Astrocyte of the cerebellum (primary cell): ENCODE data around the gene TMEM109.
"Not testable (repeated sequence)": the region's sequence is repeated elsewhere in the genome, so short reads cannot be mapped to it uniquely, and the experiment has no call there.

ENCODE experiments used
- DNase-seq: peaks from one replicate; pipeline ENCODE4 v3.0.0-alpha.2; 2011; ENCODE audit warnings: low read depth
- H3K4me3 ChIP-seq: 2 replicates; pipeline ENCODE4 v1.5.1; 2011; ENCODE audit warnings: mild to moderate bottlenecking, low read depth, low read length, moderate library complexity
- in situ Hi-C: cut with HindIII; loops from 2 replicates; pipeline ENCODE4 v1.10.0; 2017; ENCODE audit warnings: low sequenced_read_pairs
- TF ChIP-seq, protein P1 (sequence below): IDR thresholded peaks from 2 replicates; pipeline ENCODE4 v1.5.1; 2012; ENCODE audit warnings: low read length, low read depth, moderate library complexity, mild to moderate bottlenecking; ENCODE audit errors: missing control alignments

Gene TMEM109

GRCh38 chr11:60905047-60905446 is 8.9 kb upstream of the TMEM109 start:
- TF ChIP-seq, protein P1, sequence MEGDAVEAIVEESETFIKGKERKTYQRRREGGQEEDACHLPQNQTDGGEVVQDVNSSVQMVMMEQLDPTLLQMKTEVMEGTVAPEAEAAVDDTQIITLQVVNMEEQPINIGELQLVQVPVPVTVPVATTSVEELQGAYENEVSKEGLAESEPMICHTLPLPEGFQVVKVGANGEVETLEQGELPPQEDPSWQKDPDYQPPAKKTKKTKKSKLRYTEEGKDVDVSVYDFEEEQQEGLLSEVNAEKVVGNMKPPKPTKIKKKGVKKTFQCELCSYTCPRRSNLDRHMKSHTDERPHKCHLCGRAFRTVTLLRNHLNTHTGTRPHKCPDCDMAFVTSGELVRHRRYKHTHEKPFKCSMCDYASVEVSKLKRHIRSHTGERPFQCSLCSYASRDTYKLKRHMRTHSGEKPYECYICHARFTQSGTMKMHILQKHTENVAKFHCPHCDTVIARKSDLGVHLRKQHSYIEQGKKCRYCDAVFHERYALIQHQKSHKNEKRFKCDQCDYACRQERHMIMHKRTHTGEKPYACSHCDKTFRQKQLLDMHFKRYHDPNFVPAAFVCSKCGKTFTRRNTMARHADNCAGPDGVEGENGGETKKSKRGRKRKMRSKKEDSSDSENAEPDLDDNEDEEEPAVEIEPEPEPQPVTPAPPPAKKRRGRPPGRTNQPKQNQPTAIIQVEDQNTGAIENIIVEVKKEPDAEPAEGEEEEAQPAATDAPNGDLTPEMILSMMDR: no peak
- in situ Hi-C loops: no loop called here
- peak overlapping the region; percentile 77 for H3K4me3 ChIP-seq
- no peak for DNase-seq

DNA sequence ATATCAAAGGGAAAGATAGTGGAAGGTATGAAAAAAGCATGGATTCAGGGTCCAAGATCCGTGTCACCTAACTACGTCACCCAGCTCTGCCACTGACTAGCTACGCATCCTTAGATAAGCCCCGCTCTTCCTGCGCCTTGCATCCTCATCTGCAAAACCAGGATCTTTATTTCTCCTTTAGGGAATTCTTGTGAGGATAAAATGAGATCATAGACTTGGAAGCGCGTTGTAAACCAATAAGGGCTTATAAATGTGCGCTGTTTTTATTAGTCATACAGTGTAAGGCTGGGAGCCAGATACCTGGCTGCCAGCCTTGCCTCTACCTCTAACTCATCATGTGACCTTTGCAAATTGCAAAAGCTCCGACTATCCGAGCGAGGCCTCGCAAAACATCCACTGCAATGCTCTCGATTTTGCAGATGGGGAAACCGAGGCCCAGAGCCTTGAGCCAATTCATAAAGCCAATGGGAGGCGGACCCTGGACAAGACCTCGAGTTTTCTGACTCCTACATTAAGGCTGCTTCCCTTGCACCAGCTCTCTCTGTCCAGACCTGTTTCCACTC is 8.3 kb upstream of the TMEM109 start:
- TF ChIP-seq, protein P1: no peak
- in situ Hi-C loops: no loop called here
- H3K4me3 ChIP-seq: peak overlapping the region; percentile 77
- DNase-seq: no peak

DNA sequence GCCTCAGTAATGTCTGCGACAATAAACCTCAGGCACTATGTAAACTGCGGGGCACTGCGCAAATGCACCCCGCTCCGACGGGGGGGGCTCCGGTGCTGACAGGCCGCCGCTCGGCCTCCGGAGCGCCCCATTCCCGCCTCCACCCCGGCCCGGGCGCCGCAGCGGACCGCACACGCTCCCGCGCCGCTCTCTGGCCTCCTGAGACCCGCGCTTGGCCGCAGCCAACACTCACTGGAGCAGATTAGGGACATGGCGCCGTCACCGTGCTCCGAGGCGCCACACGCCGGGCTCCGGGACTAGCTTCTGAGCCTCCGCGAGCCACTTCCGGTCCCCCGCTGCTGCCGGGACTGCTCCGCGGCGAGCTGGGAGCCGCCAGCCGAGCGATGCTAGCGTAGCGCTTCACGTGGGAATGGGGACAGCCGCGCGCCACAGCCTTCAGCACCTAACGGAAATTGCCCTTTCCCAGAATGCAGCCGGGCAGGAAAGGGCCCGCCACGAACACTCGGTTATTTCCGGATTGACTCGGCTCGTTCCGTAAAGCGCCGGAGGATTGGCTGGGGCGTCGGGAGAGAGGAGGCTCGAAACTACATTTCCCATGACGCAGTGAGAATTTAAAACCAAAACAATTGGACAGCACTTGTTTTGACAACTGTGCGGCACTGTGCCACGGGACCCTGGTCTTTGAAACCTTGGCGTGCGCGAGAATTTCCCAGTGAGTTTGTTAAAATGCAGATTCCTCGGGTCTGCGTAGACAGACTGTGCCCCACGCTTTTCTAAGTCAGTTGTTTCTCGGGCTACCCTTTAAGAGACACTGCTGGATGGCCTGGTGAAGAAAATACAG is 7.6 kb upstream of the TMEM109 start, which contains the start of gene PRPF19:
Gene PRPF19, minus strand, starts transcription at position 454 of the 841 bp plus-strand sequence. Its CDS starts 203 bp downstream, at position 251.
- peak; percentile 88 for DNase-seq
- TF ChIP-seq, protein P1: no peak
- H3K4me3 ChIP-seq: peak within 1 kb of the TSS; percentile 77
- in situ Hi-C loops: no loop called here

- in situ Hi-C loops: no loop called here
- DNase-seq: no peak
- TF ChIP-seq, protein P1: no peak
- no peak overlapping the region for H3K4me3 ChIP-seq
Measured at GRCh38 chr11:60908803-60909202, 5.2 kb upstream of the TMEM109 start.

GRCh38 chr11:60909680-60910280 is 4.2 kb upstream of the TMEM109 start:
- DNase-seq, in situ Hi-C loops, H3K4me3 ChIP-seq: not testable (repeated sequence)

DNA sequence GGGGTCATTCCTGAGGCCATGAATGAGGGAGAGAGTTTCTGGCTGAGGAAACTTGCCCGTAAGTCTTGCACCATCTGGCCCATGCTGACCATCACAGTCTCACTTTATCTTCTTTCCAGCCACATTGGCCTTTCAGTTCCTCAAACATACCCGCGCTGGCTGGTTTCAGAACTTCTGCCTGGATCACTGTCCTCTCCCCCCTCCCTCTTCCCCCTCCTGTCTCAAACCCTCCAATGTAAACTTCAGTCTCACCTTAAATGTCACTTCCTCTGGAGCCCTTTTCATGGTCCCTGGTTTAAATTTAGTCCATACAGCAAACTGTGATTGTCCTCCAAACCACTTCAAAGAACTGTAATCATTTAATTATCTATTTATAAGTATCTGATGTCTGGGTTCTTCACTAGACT is 3.7 kb upstream of the TMEM109 start:
- in situ Hi-C loops: no loop called here
- TF ChIP-seq, protein P1: no peak
- DNase-seq: no peak
- no peak overlapping the region for H3K4me3 ChIP-seq

DNA sequence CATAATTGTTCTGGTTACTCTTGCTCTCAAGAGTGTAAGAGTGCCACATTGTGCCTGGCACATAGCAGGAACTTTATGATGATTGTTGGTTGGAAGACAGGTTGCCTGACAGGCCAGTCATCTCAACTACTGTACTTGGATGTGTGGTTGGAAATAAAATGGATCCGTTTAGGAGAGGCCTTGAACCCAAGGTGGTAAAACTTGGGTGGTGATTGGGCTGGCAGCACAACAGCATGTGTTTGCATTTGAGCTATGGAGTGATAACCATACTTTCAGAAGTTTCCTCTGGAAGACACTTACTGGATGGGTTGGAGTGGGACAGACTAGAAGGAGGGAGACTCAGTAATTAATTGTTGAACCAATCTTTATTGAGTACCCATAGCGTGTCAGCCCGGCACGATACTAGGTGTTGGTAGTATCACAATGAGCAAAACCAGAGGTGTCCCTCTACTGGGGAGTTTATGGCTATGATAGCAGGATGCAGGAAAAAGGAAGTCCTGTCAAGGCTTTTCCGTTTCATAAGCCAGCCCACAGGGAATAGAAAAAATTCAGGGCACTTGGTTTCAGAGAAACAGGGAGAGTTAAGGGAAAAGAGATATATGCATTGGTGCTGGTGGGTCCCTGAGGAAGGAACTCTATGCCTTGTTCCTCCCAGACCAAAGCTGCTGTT is 3.1 kb upstream of the TMEM109 start:
- H3K4me3 ChIP-seq: no peak overlapping the region
- DNase-seq: no peak
- in situ Hi-C loops: no loop called here
- TF ChIP-seq, protein P1: no peak
